K562 (cell line): Measurements from ENCODE around the gene BTBD2.

Source experiments
- CEBPZ ChIP-seq: fragments of 150-350 bp; IDR thresholded peaks from 2 replicates; pipeline ENCODE4 v1.6.1; 2014; ENCODE audit warnings: low read depth, mild to moderate bottlenecking, low read length, borderline replicate concordance
- CTCF ChIP-seq, 3 experiments: IDR thresholded peaks in 2 of 3; conservative IDR thresholded peaks in 1 of 3; 2 replicates each; pipeline ENCODE4 v1.5.1; 2011 to 2012; ENCODE audit warnings: low read length in 3 of 3, mild to moderate bottlenecking in 3 of 3, control low read depth in 2 of 3, improper control_type of control experiment in 1 of 3, inconsistent platforms in 1 of 3, low read depth in 1 of 3, mixed read lengths in 1 of 3, moderate library complexity in 1 of 3; ENCODE audit not compliant: insufficient read depth in 2 of 3
- ELK1 ChIP-seq: sonication (generic); formaldehyde crosslinking; IDR thresholded peaks from 2 replicates; pipeline ENCODE4 v1.8.1; 2022; ENCODE audit warnings: missing genetic modification reagents
- JUNB ChIP-seq: fragments of 450-650 bp; formaldehyde crosslinking; conservative IDR thresholded peaks from 2 replicates; pipeline ENCODE4 v1.4.0; 2020; ENCODE audit warnings: mild to moderate bottlenecking
- NFIC ChIP-seq: fragments of 450-650 bp; IDR thresholded peaks from 2 replicates; pipeline ENCODE4 v1.6.1; 2017; ENCODE audit warnings: mild to moderate bottlenecking, inconsistent platforms
- POLR2A ChIP-seq: fragments of 450-650 bp; conservative IDR thresholded peaks from 2 replicates; pipeline ENCODE4 v1.6.1; 2016
- SIRT6 ChIP-seq: IDR thresholded peaks from one replicate; pipeline ENCODE4 v1.6.1; 2012; ENCODE audit warnings: low read depth, mild to moderate bottlenecking, control low read depth, inconsistent platforms, low read length, moderate library complexity
- SMAD3 ChIP-seq: fragments of 450-650 bp; formaldehyde crosslinking; conservative IDR thresholded peaks from 2 replicates; pipeline ENCODE4 v1.4.0; 2020; ENCODE audit warnings: mild to moderate bottlenecking
- ZNF24 ChIP-seq: fragments of 450-650 bp; IDR thresholded peaks from 2 replicates; pipeline ENCODE4 v1.6.1; 2016

- no peak for TF ChIP-seq CEBPZ
- no peak for TF ChIP-seq ZNF24
- TF ChIP-seq SIRT6 = no peak
- TF ChIP-seq JUNB = no peak
- no peak for TF ChIP-seq CTCF (IDR thresholded peaks at IDR 0.05 in 2 of 3, conservative IDR thresholded peaks at IDR 0.05 in 1 of 3; ENCODE audit: insufficient read depth in 2 of 3, low read depth in 1 of 3, low read length in 3 of 3)
- TF ChIP-seq NFIC = no peak
- no peak for TF ChIP-seq ELK1
- TF ChIP-seq POLR2A = no peak
- TF ChIP-seq SMAD3 (CRISPR knock-in tag) = no peak
Observed at GRCh38 chr19:2011169-2011568, 4.3 kb downstream of the BTBD2 start.
